ENCODE results near the gene ADGRG3.

- no peak for TF ChIP-seq RFX5 (IDR thresholded peaks at IDR 0.05; ENCODE audit: low read depth, low read length)
- no peak for TF ChIP-seq CTCF (CRISPR knock-in tag; IDR thresholded peaks at IDR 0.05)
- no peak for TF ChIP-seq CREB1 (IDR thresholded peaks at IDR 0.05)
- no peak for TF ChIP-seq CREB1 (CRISPR knock-in tag; IDR thresholded peaks at IDR 0.05)
Measured at GRCh38 chr16:57724531-57724930, 56.4 kb downstream of the ADGRG3 start.

All from HepG2 (cell line).